Right kidney (tissue), 1 donor: ENCODE results near the gene GMDS.

Experiments used
- DNase-seq: peaks from one replicate; pipeline ENCODE4 v3.0.0-alpha.2; 2016

The GMDS gene

GRCh38 chr6:2209226-2209809 is 36.1 kb downstream of the GMDS start:
- no peak for DNase-seq

- DNase-seq: no peak
These were observed 36.9 kb downstream of the GMDS start for GRCh38 chr6:2208468-2208867.

GRCh38 chr6:2205396-2205795 is 40.0 kb downstream of the GMDS start:
- no peak for DNase-seq

- no peak for DNase-seq
These were observed 41.1 kb downstream of the GMDS start for GRCh38 chr6:2204272-2204671.

GRCh38 chr6:2203264-2203663 is 42.1 kb downstream of the GMDS start:
- DNase-seq: no peak

- DNase-seq: no peak
These were observed 47.4 kb downstream of the GMDS start for GRCh38 chr6:2197984-2198383.

- DNase-seq: no peak
These were observed 48.2 kb downstream of the GMDS start for GRCh38 chr6:2197177-2197671.

GRCh38 chr6:2196079-2196679 is 49.2 kb downstream of the GMDS start:
- peak; percentile 29 for DNase-seq

- DNase-seq: no peak
These were observed 50.8 kb downstream of the GMDS start for GRCh38 chr6:2194643-2195042.

GRCh38 chr6:2193931-2194330 is 51.5 kb downstream of the GMDS start:
- DNase-seq: no peak

- no peak for DNase-seq
These were observed 52.4 kb downstream of the GMDS start for GRCh38 chr6:2192976-2193375.

- DNase-seq: no peak
These were observed 54.0 kb downstream of the GMDS start for GRCh38 chr6:2191390-2191740.

GRCh38 chr6:2190661-2191389 is 54.6 kb downstream of the GMDS start:
- DNase-seq: no peak

GRCh38 chr6:2188856-2189384 is 56.5 kb downstream of the GMDS start:
- no peak for DNase-seq

- no peak for DNase-seq
These were observed 57.0 kb downstream of the GMDS start for GRCh38 chr6:2188397-2188796.

- DNase-seq: no peak
These were observed 57.6 kb downstream of the GMDS start for GRCh38 chr6:2187826-2188225.

- no peak for DNase-seq
These were observed 58.9 kb downstream of the GMDS start for GRCh38 chr6:2186516-2186915.

- no peak for DNase-seq
These were observed 59.9 kb downstream of the GMDS start for GRCh38 chr6:2185466-2185865.

- DNase-seq: no peak
These were observed 60.5 kb downstream of the GMDS start for GRCh38 chr6:2184700-2185455.

GRCh38 chr6:2183752-2184151 is 61.7 kb downstream of the GMDS start:
- no peak for DNase-seq

- DNase-seq: no peak
These were observed 62.2 kb downstream of the GMDS start for GRCh38 chr6:2183246-2183645.

GRCh38 chr6:2182251-2182650 is 63.2 kb downstream of the GMDS start:
- DNase-seq: no peak

- DNase-seq: no peak
These were observed 63.8 kb downstream of the GMDS start for GRCh38 chr6:2181567-2181966.
